K562 (cell line): Measurements from ENCODE around the gene NR2F6. TPM values are rescaled to one million over a fixed set of nuclear protein-coding genes. Genes with fewer than 3 reads are reported as not detected.

ENCODE experiments used
- ATAC-seq: fragments of 200-7000 bp; cut with Tn5 transposase; 3 replicates; pipeline ENCODE4 v1.9.1; 2020; ENCODE audit warnings: moderate library complexity
- BruUV-seq: library from RNA; stranded (reverse); fragments of 400-500 nt; replicated peaks from 2 replicates; lab custom pipeline; 2021; lab: Mats Ljungman, UMichigan
- CTCF ChIA-PET: fragments of 300-600 bp; formaldehyde crosslinking; extraction: SDS; loops from one replicate; lab custom pipeline; 2021; ENCODE audit warnings: low intra/inter-chr PET ratio; lab: Yijun Ruan, JAX
- POLR2A ChIA-PET: fragments of 300-600, 350-650 bp; sonication (Branson Sonifier 250); formaldehyde crosslinking; extraction: SDS; loops from one replicate; lab custom pipeline; 2021; ENCODE audit warnings: antibody characterized with exemption, inconsistent platforms; lab: Yijun Ruan, JAX
- DNase-seq, 4 experiments: peaks; one replicate each; pipeline versions ENCODE4 v3.0.0 to v3.0.0-alpha.2; 2011 to 2018; ENCODE audit warnings: low spot score in 3 of 4, mixed read lengths in 3 of 4; ENCODE audit errors: extremely low read depth in 1 of 4
- FAIRE-seq: peaks from 2 replicates; lab custom pipeline; 2011; peaks lifted over from hg19 to GRCh38; lab: Jason Lieb, UNC
- H2AFZ ChIP-seq: 2 replicates; pipeline ENCODE4 v1.6.0; 2011; ENCODE audit warnings: low read depth, low read length, control low read depth, inconsistent platforms
- H3K27ac ChIP-seq: fragments of 200-600 bp; 3 replicates; pipeline ENCODE4 v1.8.0; 2011; ENCODE audit warnings: low read depth, mild to moderate bottlenecking, control low read depth, inconsistent platforms, low read length, moderate library complexity, mixed read lengths; ENCODE audit errors: extremely low read depth
- H3K27me3 ChIP-seq, 2 experiments: fragments of 300-600 bp in 1 of 2; 2 replicates in 1 of 2; 3 replicates in 1 of 2; pipeline versions ENCODE4 v1.6.0 to v1.8.0; 2011; ENCODE audit warnings: inconsistent platforms in 2 of 2, low read length in 2 of 2, mild to moderate bottlenecking in 1 of 2, mixed read lengths in 1 of 2, moderate library complexity in 1 of 2; ENCODE audit not compliant: control insufficient read depth in 2 of 2, insufficient read depth in 2 of 2
- H3K36me3 ChIP-seq: fragments of 300-600 bp; 3 replicates; pipeline ENCODE4 v1.8.0; 2011; ENCODE audit warnings: mild to moderate bottlenecking, low read length, inconsistent platforms; ENCODE audit not compliant: control insufficient read depth, insufficient read depth
- H3K4me1 ChIP-seq, 2 experiments: fragments of 200-600 bp in 1 of 2; replicated peaks in 1 of 2; 2 replicates in 1 of 2; 3 replicates in 1 of 2; pipeline versions ENCODE4 v1.5.1 to v1.8.0; 2011; ENCODE audit warnings: inconsistent platforms in 2 of 2, low read length in 2 of 2, mild to moderate bottlenecking in 1 of 2, mixed read lengths in 1 of 2, moderate library complexity in 1 of 2; ENCODE audit not compliant: control insufficient read depth in 2 of 2, insufficient read depth in 2 of 2
- H3K4me2 ChIP-seq: 2 replicates; pipeline ENCODE4 v1.6.1; 2011; ENCODE audit warnings: low read length, control low read depth, inconsistent platforms, mixed read lengths; ENCODE audit not compliant: insufficient read depth
- H3K4me3 ChIP-seq: fragments of 200-600 bp; sonication (generic), shearing (Covaris generic); 2 replicates; pipeline ENCODE4 v1.5.1; 2016; ENCODE audit warnings: control low read depth, inconsistent platforms
- H3K79me2 ChIP-seq: fragments of 200-600 bp; 3 replicates; pipeline ENCODE4 v1.8.0; 2011; ENCODE audit warnings: low read length, inconsistent platforms; ENCODE audit not compliant: control insufficient read depth, insufficient read depth
- H3K9ac ChIP-seq, 2 experiments: 2 replicates each; pipeline versions ENCODE4 v1.6.0 to v1.6.1; 2011; ENCODE audit warnings: low read depth in 2 of 2, low read length in 2 of 2, control low read depth in 1 of 2, inconsistent platforms in 1 of 2, mild to moderate bottlenecking in 1 of 2, mixed read lengths in 1 of 2; ENCODE audit not compliant: insufficient read depth in 1 of 2
- H3K9me1 ChIP-seq: one replicate; pipeline ENCODE4 v1.6.0; 2011; ENCODE audit warnings: inconsistent platforms, mild to moderate bottlenecking, low read length, moderate library complexity; ENCODE audit not compliant: control insufficient read depth, insufficient read depth
- H3K9me3 ChIP-seq: replicated peaks from 2 replicates; pipeline ENCODE4 v1.5.1; 2011; ENCODE audit warnings: low read depth, low read length, inconsistent platforms; ENCODE audit not compliant: control insufficient read depth, insufficient read depth
- H4K20me1 ChIP-seq: replicated peaks from 2 replicates; pipeline ENCODE4 v1.6.1; 2011; ENCODE audit warnings: low read length, inconsistent platforms, mixed read lengths; ENCODE audit not compliant: control insufficient read depth, insufficient read depth
- FOXP1 ChIP-seq: sonication (generic); formaldehyde crosslinking; IDR thresholded peaks from 2 replicates; pipeline ENCODE4 v1.8.0; 2022; ENCODE audit warnings: mild to moderate bottlenecking, missing genetic modification reagents
- POLR2G ChIP-seq: fragments of 200-400 bp; formaldehyde crosslinking; IDR thresholded peaks from 2 replicates; pipeline ENCODE4 v1.6.1; 2017; ENCODE audit warnings: low read depth, mild to moderate bottlenecking, antibody characterized with exemption, low read length, moderate library complexity
- TSC22D4 ChIP-seq: fragments of 450-650 bp; IDR thresholded peaks from 2 replicates; pipeline ENCODE4 v1.6.1; 2016; ENCODE audit warnings: missing genetic modification characterization, missing biosample characterization, control low read depth
- XRCC5 ChIP-seq: fragments of 200-400 bp; formaldehyde crosslinking; IDR thresholded peaks from 2 replicates; pipeline ENCODE4 v1.6.1; 2017; ENCODE audit warnings: low read depth, mild to moderate bottlenecking, low read length
- WGBS: fragments of 100-300 bp; shearing (Covaris generic); methylation state at CpG from one replicate; pipeline ENCODE4 v1.1.6; 2016; ENCODE audit warnings: low coverage, mixed read lengths; ENCODE audit not compliant: insufficient coverage; ENCODE audit errors: missing lambda C conversion rate; 5-methylcytosine and 5-hydroxymethylcytosine counted together
- in situ Hi-C: fragments of 300-500 bp; cut with MboI; formaldehyde crosslinking; loops from 4 replicates; pipeline ENCODE4 v1.15.0; 2018; ENCODE audit warnings: inconsistent platforms, mixed read lengths
- intact Hi-C: fragments of 100-400 bp; cut with micrococcal nuclease; formaldehyde crosslinking; loops from 2 replicates; pipeline ENCODE4 v1.14.2; 2022
- polyA plus RNA-seq, 8 experiments: library from polyadenylated mRNA; depleted of rRNA in 4 of 8; stranded (reverse) in 5 of 8; unstranded in 3 of 8; fragments of >200 nt; fragmentation: Nextera tagmentation in 2 of 8; fragmentation: Illumina TruSeq in 1 of 8; extraction: Ambion mirVana in 2 of 8; extraction: Trizol in 1 of 8; gene quantifications; 2 replicates each; pipeline versions ENCODE4 v1.2.1 to v1.2.3, GENCODE V29; 2011 to 2014; ENCODE audit warnings: inconsistent platforms in 1 of 8, missing spikeins in 1 of 8
- total RNA-seq, 7 experiments: library from RNA; depleted of rRNA in 6 of 7; stranded (reverse); fragments of >200 nt in 6 of 7; fragmentation: Illumina TruSeq in 2 of 7; extraction: Trizol in 2 of 7; gene quantifications; 2 replicates each; pipeline versions ENCODE4 v1.2.1 to v1.2.3, GENCODE V29; 2011 to 2021; ENCODE audit warnings: low replicate concordance in 1 of 7
- TF ChIP-seq, protein P1 (sequence below), 2 experiments: IDR thresholded peaks; 2 replicates each; pipeline ENCODE4 v1.6.1; 2011; ENCODE audit warnings: borderline replicate concordance in 1 of 2, control low read depth in 1 of 2, low read depth in 1 of 2, low read length in 1 of 2, mild to moderate bottlenecking in 1 of 2, mixed read lengths in 1 of 2, moderate library complexity in 1 of 2; ENCODE audit not compliant: insufficient read depth in 1 of 2, insufficient read length in 1 of 2, poor library complexity in 1 of 2, severe bottlenecking in 1 of 2; ENCODE audit errors: extremely low read depth in 1 of 2
- TF ChIP-seq, protein P2 (sequence below): sonication (generic); formaldehyde crosslinking; IDR thresholded peaks from 2 replicates; pipeline ENCODE4 v1.8.1; 2023; ENCODE audit warnings: mild to moderate bottlenecking, missing genetic modification reagents

Gene NR2F6
- total and polyA plus RNA-seq, 9 of the 15 experiments (the other 6 are each of a cell fraction or from before 2014, with no cell fraction given) = 0.76 to 97.5 (median 18.8) TPM

DNA sequence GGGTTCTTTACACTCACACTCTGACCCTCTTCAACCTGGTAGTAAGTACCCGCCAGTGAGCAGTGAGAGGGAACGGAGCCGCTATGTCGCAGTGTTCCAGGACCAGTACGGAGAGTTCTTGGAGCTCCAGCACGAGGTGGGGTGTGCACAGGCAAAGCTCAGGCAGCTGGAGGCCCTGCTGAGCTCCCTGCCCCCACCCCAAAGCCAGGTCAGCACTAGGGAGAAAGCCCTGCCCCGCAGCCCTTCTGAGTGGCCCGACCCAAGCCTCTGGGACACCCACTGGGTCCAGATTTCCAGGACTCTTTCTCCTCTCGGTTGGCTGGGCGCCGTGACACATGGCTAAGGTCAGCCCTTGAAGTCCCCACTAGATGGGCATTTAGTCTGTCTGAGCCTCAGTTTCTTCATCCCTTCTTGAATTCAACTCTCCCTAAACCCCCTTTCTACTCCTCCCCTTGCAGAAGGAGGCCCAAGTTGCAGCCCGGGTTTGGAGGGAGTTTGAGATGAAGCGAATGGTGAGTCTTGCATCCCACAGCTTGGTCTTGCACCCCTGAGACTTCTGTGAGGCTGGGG lies 17.8 kb downstream of the NR2F6 start:
- intact Hi-C loops (loop anchor here (1.0 to 5.0 kb wide), 2 partner anchors 7 to 39 kb away; partner anchors contain the start of gene BABAM1), in situ Hi-C loops (no loop called here)
- H4K20me1 ChIP-seq = 0 out of 2 replicates have a peak, but pooled peaks cover 4% of the 10 kb centered on the region
- FAIRE-seq (peak; percentile 70), ATAC-seq (peak; percentile 13), DNase-seq (peak in 2 of 4 experiments; percentile 44 to 70)
- 37% methylated on average over 13 of the region's 13 CpGs for WGBS
- peaks cover 6 to 41% of the 10 kb centered on the region in 2 experiments; a peak in 4 of 5 replicates for H3K4me1 ChIP-seq
- H3K4me2 ChIP-seq = peak overlapping the region; percentile 90
- H3K27me3 ChIP-seq = no peaks in the 10 kb centered on the region
- ChIA-PET CTCF (no interaction called here), POLR2A (interaction anchor here (0.5 to 11.9 kb wide), 8 partner anchors 9 to 60 kb away, joined by 3 to 129 read pairs (median 3); partner anchors contain the start of genes ANKLE1, BABAM1, USE1 and USHBP1)
- peak overlapping the region; percentile 72 to 91 for H3K9ac ChIP-seq
- no peak overlapping the region for H2AFZ ChIP-seq
- BruUV-seq = TSS peak; percentile 69
- H3K36me3 ChIP-seq = peaks cover 43% of the 10 kb centered on the region; the same call in 2 of the 3 replicates
- no peaks in the 10 kb centered on the region for H3K9me1 ChIP-seq
- no peaks in the 10 kb centered on the region for H3K9me3 ChIP-seq
- peak overlapping the region; percentile 88 for H3K27ac ChIP-seq
- peaks cover 34% of the 10 kb centered on the region for H3K79me2 ChIP-seq
- peak overlapping the region; percentile 6; the same call in 1 of the 2 replicates for H3K4me3 ChIP-seq
- TF ChIP-seq, protein P1, sequence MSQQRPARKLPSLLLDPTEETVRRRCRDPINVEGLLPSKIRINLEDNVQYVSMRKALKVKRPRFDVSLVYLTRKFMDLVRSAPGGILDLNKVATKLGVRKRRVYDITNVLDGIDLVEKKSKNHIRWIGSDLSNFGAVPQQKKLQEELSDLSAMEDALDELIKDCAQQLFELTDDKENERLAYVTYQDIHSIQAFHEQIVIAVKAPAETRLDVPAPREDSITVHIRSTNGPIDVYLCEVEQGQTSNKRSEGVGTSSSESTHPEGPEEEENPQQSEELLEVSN (IDR thresholded peaks at IDR 0.05; ENCODE audit: borderline replicate concordance in 1 of 2, extremely low read depth in 1 of 2, insufficient read depth in 1 of 2, insufficient read length in 1 of 2, low read depth in 1 of 2, low read length in 1 of 2, poor library complexity in 1 of 2, severe bottlenecking in 1 of 2) = peak; percentile 39 to 66
- no peak for TF ChIP-seq XRCC5
- TF ChIP-seq POLR2G = peak; percentile 44; the same call in 1 of the 2 replicates
- TF ChIP-seq TSC22D4 = no peak
- TF ChIP-seq, protein P2, sequence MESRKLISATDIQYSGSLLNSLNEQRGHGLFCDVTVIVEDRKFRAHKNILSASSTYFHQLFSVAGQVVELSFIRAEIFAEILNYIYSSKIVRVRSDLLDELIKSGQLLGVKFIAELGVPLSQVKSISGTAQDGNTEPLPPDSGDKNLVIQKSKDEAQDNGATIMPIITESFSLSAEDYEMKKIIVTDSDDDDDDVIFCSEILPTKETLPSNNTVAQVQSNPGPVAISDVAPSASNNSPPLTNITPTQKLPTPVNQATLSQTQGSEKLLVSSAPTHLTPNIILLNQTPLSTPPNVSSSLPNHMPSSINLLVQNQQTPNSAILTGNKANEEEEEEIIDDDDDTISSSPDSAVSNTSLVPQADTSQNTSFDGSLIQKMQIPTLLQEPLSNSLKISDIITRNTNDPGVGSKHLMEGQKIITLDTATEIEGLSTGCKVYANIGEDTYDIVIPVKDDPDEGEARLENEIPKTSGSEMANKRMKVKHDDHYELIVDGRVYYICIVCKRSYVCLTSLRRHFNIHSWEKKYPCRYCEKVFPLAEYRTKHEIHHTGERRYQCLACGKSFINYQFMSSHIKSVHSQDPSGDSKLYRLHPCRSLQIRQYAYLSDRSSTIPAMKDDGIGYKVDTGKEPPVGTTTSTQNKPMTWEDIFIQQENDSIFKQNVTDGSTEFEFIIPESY = peak; percentile 38; the same call in 1 of the 2 replicates
- no peak for TF ChIP-seq FOXP1
